ENCODE results near the gene PDXP.
A peak's percentile ranks its signal among the peaks of the same experiment; 100 is the strongest.
"Not testable (repeated sequence)": the region's sequence is repeated elsewhere in the genome, so short reads cannot be mapped to it uniquely, and the experiment has no call there.

PDXP gene, protein sequence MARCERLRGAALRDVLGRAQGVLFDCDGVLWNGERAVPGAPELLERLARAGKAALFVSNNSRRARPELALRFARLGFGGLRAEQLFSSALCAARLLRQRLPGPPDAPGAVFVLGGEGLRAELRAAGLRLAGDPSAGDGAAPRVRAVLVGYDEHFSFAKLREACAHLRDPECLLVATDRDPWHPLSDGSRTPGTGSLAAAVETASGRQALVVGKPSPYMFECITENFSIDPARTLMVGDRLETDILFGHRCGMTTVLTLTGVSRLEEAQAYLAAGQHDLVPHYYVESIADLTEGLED

DNA sequence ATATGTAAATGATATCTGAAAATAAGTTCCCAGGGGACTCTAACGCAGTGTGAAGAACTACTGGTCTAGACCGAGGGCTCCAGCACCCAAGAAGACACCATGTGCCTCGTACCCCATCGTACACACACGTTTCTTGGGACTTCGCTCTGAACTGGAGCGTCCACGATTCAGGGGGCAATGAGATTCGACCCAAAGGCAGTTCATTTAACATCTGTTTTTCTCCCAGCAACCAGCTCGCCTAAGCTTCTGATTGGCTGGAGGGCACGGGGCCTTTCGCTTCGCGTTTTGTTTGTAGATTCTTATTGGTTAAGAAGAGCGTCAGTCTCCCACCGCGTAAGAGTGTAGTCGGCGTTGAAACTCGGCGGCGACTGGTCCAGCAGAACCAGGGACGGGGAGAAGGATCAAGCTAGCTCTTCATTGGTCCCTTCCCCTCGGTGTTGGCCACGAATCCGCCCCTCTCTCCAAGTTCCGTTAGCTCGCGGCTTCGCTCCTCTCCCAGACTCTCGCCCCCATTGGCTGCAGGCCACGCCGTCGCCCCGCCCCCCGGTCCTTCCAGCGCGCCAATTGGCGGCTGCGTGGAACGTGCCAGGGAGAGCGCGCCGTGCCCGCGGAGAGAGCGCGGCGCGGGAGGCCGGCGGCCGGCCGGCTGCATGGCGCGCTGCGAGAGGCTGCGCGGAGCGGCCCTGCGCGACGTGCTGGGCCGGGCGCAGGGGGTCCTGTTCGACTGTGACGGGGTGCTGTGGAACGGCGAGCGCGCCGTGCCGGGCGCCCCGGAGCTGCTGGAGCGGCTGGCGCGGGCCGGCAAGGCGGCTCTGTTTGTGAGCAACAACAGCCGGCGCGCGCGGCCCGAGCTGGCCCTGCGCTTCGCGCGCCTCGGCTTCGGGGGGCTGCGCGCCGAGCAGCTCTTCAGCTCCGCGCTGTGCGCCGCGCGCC is at the start of gene PDXP:
Gene PDXP, plus strand, starts transcription at position 591 of the 933 bp plus-strand sequence. Its CDS starts 60 bp downstream, at position 651.
- peak; percentile 100 for DNase-seq
- Histone ChIP-seq H3F3A (ENCODE audit: insufficient read depth, low read length) (0 out of 2 replicates have a peak, but pooled peaks cover 7% of the 10 kb centered on the region), H3K9me3 (replicated peaks; ENCODE audit: insufficient read depth, low read length) (no peaks in the 10 kb centered on the region), H3K36me3 (replicated peaks; ENCODE audit: insufficient read depth, low read length) (no peaks in the 10 kb centered on the region), H3K9me2 (replicated peaks; ENCODE audit: insufficient read depth, low read length) (no peaks in the 10 kb centered on the region), H3K27ac (ENCODE audit: low read length) (peak within 1 kb of the TSS; percentile 19; the same call in 1 of the 2 replicates), H3K4me2 (ENCODE audit: low read depth, low read length) (peak within 1 kb of the TSS; percentile 95), H3K79me2 (ENCODE audit: low read length) (peaks cover 38% of the 10 kb centered on the region), H3K27me3 (replicated peaks; ENCODE audit: insufficient read depth, low read length) (no peaks in the 10 kb centered on the region), H2AFZ (ENCODE audit: low read length) (peak within 1 kb of the TSS; percentile 81), H4K20me1 (ENCODE audit: insufficient read depth, low read length) (peaks cover 5% of the 10 kb centered on the region; the same call in 1 of the 2 replicates), H3K4me3 (ENCODE audit: low read length) (peak within 1 kb of the TSS; percentile 79), H3K4me1 (ENCODE audit: low read length) (peaks cover 15% of the 10 kb centered on the region), H3K9ac (ENCODE audit: low read length) (peak within 1 kb of the TSS; percentile 63; the same call in 1 of the 2 replicates)
- TF ChIP-seq, protein P1, sequence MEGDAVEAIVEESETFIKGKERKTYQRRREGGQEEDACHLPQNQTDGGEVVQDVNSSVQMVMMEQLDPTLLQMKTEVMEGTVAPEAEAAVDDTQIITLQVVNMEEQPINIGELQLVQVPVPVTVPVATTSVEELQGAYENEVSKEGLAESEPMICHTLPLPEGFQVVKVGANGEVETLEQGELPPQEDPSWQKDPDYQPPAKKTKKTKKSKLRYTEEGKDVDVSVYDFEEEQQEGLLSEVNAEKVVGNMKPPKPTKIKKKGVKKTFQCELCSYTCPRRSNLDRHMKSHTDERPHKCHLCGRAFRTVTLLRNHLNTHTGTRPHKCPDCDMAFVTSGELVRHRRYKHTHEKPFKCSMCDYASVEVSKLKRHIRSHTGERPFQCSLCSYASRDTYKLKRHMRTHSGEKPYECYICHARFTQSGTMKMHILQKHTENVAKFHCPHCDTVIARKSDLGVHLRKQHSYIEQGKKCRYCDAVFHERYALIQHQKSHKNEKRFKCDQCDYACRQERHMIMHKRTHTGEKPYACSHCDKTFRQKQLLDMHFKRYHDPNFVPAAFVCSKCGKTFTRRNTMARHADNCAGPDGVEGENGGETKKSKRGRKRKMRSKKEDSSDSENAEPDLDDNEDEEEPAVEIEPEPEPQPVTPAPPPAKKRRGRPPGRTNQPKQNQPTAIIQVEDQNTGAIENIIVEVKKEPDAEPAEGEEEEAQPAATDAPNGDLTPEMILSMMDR (IDR thresholded peaks at IDR 0.05; ENCODE audit: low read length) = no peak
- TF ChIP-seq EZH2 (optimal IDR thresholded peaks at IDR 0.05; ENCODE audit: low read depth, low read length) (no peak), EZH2phosphoT487 (IDR thresholded peaks at IDR 0.05; ENCODE audit: low read length) (no peak)

DNA sequence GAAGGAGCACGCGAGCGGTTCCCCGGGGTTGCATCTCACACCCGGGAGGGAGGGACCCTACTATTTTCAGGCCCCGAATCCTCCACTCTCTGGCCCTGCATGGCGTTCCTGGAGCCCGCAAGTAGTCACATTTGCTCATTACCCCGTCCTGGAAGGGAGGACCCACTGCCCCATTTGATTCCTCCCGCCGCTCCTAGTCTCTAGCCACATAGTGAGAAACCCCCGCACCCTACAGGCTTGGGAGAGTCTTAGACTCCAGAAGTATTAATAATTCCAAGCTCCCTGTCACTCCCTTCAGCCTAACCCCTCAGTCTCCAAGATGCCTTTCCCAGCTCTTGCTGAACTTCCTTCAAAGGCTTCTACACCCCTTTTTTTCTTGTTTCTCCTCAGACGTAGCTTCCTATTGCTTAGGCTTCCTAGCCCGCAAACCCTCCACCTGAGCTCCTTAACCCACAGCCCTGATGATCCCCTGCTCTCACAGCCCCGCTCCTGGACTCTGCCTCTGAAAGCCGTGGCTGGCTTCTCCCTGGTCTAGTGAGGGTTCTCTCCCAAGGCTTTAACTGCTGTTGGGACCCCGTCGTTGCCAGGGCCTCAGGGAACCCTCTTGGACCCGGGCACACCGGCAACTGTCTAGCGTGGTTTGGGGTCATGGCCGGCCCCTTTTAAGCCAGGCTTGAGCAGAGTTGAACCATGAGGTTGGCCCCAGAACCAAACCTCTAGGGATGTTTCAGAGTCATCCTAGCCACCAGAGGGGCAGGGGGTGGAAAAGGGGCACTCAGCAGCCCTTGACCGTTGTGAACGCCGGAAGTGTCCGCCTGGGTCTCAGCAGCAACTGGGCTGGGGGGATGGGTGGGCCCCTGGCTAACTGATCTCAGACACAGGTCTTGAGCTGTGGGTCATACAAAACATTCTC is 49.0 kb upstream of the PDXP start:
- H2AFZ ChIP-seq (ENCODE audit: low read length) = peak overlapping the region; percentile 69
- H3K4me1 ChIP-seq (ENCODE audit: low read length) = peaks cover 7% of the 10 kb centered on the region; the same call in 1 of the 2 replicates
- H4K20me1 ChIP-seq (ENCODE audit: insufficient read depth, low read length) = no peaks in the 10 kb centered on the region
- H3K4me3 ChIP-seq (ENCODE audit: low read length) = peak overlapping the region; percentile 98
- H3K9ac ChIP-seq (ENCODE audit: low read length) = peak overlapping the region; percentile 85
- no peak for DNase-seq
- peak overlapping the region; percentile 94; the same call in 1 of the 2 replicates for H3K27ac ChIP-seq (ENCODE audit: low read length)
- H3K4me2 ChIP-seq (ENCODE audit: low read depth, low read length) = peak overlapping the region; percentile 99
- peaks cover 17% of the 10 kb centered on the region for H3F3A ChIP-seq (ENCODE audit: insufficient read depth, low read length)
- H3K79me2 ChIP-seq (ENCODE audit: low read length) = peaks cover 37% of the 10 kb centered on the region
- H3K36me3 ChIP-seq (replicated peaks; ENCODE audit: insufficient read depth, low read length) = no peaks in the 10 kb centered on the region
- TF ChIP-seq EZH2phosphoT487 (IDR thresholded peaks at IDR 0.05; ENCODE audit: low read length) = no peak
- TF ChIP-seq EZH2 (optimal IDR thresholded peaks at IDR 0.05; ENCODE audit: low read depth, low read length) = no peak
- TF ChIP-seq, protein P1 (IDR thresholded peaks at IDR 0.05; ENCODE audit: low read length) = no peak
- 0 out of 2 replicates have a peak, but pooled peaks cover 8% of the 10 kb centered on the region for H3K27me3 ChIP-seq (replicated peaks; ENCODE audit: insufficient read depth, low read length)
- H3K9me2 ChIP-seq (replicated peaks; ENCODE audit: insufficient read depth, low read length) = no peaks in the 10 kb centered on the region
- H3K9me3 ChIP-seq (replicated peaks; ENCODE audit: insufficient read depth, low read length) = no peaks in the 10 kb centered on the region

DNA sequence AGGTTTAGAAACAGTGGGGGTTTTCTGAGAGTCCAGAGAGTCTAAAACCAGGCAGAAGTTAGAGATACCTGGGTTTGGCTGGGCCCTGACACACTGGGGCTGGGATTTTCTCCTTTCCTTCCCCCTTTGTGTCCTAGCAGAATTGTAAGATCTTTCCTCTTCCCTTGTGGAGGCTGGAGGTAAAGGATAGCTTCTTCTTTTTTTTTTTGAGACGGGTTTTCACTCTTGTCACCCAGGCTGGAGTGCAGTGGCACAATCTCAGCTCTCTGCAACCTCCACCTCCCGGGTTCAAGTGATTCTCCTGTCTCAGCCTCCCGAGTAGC is 48.4 kb upstream of the PDXP start:
- not testable (repeated sequence) for H3K9me3 ChIP-seq (replicated peaks; ENCODE audit: insufficient read depth, low read length); H3K4me1 ChIP-seq (ENCODE audit: low read length); H3K27me3 ChIP-seq (replicated peaks; ENCODE audit: insufficient read depth, low read length); H3K9me2 ChIP-seq (replicated peaks; ENCODE audit: insufficient read depth, low read length); H2AFZ ChIP-seq (ENCODE audit: low read length); H4K20me1 ChIP-seq (ENCODE audit: insufficient read depth, low read length); DNase-seq; H3K36me3 ChIP-seq (replicated peaks; ENCODE audit: insufficient read depth, low read length)
- Histone ChIP-seq H3K4me2 (ENCODE audit: low read depth, low read length) (peak overlapping the region; percentile 99), H3K9ac (ENCODE audit: low read length) (peak overlapping the region; percentile 85), H3K4me3 (ENCODE audit: low read length) (peak overlapping the region; percentile 98), H3K27ac (ENCODE audit: low read length) (peak overlapping the region; percentile 94; the same call in 1 of the 2 replicates), H3K79me2 (ENCODE audit: low read length) (peaks cover 37% of the 10 kb centered on the region), H3F3A (ENCODE audit: insufficient read depth, low read length) (peaks cover 17% of the 10 kb centered on the region)
